OCI-LY7 (cell line): ENCODE data around the gene NFX1. TPM values are rescaled to one million over a fixed set of nuclear protein-coding genes. Genes with fewer than 3 reads are reported as not detected.

Source experiments
- BruUV-seq: library from RNA; stranded (reverse); fragments of 400-500 nt; replicated peaks from 2 replicates; lab custom pipeline; 2021; lab: Mats Ljungman, UMichigan
- CTCF ChIA-PET: fragments of 300-600 bp; sonication (Branson Sonifier 250); formaldehyde crosslinking; loops from one replicate; lab custom pipeline; 2022; ENCODE audit warnings: antibody characterized with exemption; ENCODE audit not compliant: unreplicated experiment; lab: Charles Lee
- POLR2A ChIA-PET: fragments of 300-600 bp; sonication (Branson Sonifier 250); formaldehyde crosslinking; loops from one replicate; lab custom pipeline; 2022; ENCODE audit warnings: antibody characterized with exemption; lab: Charles Lee
- DNase-seq: peaks from one replicate; pipeline ENCODE4 v3.0.0-alpha.2; 2015; ENCODE audit warnings: low spot score
- H2AFZ ChIP-seq: fragments of 200-600 bp; sonication (generic), shearing (Covaris generic); 2 replicates; pipeline ENCODE4 v1.6.1; 2014; ENCODE audit warnings: mild to moderate bottlenecking, antibody characterized with exemption, low read length, moderate library complexity
- H3K27ac ChIP-seq: fragments of 200-600 bp; sonication (generic); 2 replicates; pipeline ENCODE4 v1.5.1; 2014; ENCODE audit warnings: mixed run types, low read depth, mild to moderate bottlenecking, moderate library complexity, low read length, inconsistent platforms; ENCODE audit not compliant: poor library complexity, severe bottlenecking
- H3K36me3 ChIP-seq: fragments of 200-600 bp; sonication (generic); 2 replicates; pipeline ENCODE4 v1.6.1; 2014; ENCODE audit warnings: mild to moderate bottlenecking, antibody characterized with exemption, low read length, moderate library complexity, mixed read lengths; ENCODE audit not compliant: insufficient read depth
- H3K4me1 ChIP-seq: fragments of 200-600 bp; sonication (generic); 2 replicates; pipeline ENCODE4 v1.5.1; 2014; ENCODE audit warnings: mild to moderate bottlenecking, low read length; ENCODE audit not compliant: insufficient read depth, poor library complexity, severe bottlenecking
- H3K4me2 ChIP-seq: fragments of 200-600 bp; sonication (generic); 2 replicates; pipeline ENCODE4 v1.6.1; 2014; ENCODE audit warnings: mild to moderate bottlenecking, low read length
- H3K4me3 ChIP-seq: fragments of 200-600 bp; sonication (generic); 2 replicates; pipeline ENCODE4 v1.5.1; 2014; ENCODE audit warnings: mild to moderate bottlenecking, low read depth, low read length; ENCODE audit not compliant: poor library complexity, severe bottlenecking
- H3K79me2 ChIP-seq: fragments of 200-600 bp; sonication (generic); 2 replicates; pipeline ENCODE4 v1.6.1; 2016; ENCODE audit warnings: low read depth, mild to moderate bottlenecking, low read length, moderate library complexity, mixed read lengths; ENCODE audit not compliant: insufficient read depth
- H3K9me2 ChIP-seq: fragments of 200-600 bp; sonication (generic); 2 replicates; pipeline ENCODE4 v1.6.1; 2016; ENCODE audit warnings: mild to moderate bottlenecking, low read length, mixed read lengths; ENCODE audit not compliant: insufficient read depth
- H3K9me3 ChIP-seq: fragments of 200-600 bp; sonication (generic); 2 replicates; pipeline ENCODE4 v1.6.1; 2014; ENCODE audit warnings: mild to moderate bottlenecking, mixed run types, low read length, mixed read lengths
- H4K20me1 ChIP-seq: fragments of 200-600 bp; sonication (generic); 2 replicates; pipeline ENCODE4 v1.6.1; 2014; ENCODE audit warnings: mild to moderate bottlenecking, antibody characterized with exemption, low read length, moderate library complexity, mixed read lengths; ENCODE audit not compliant: insufficient read depth
- CTCF ChIP-seq: fragments of 200-600 bp; sonication (generic); conservative IDR thresholded peaks from 2 replicates; pipeline ENCODE4 v1.5.1; 2014; ENCODE audit warnings: mild to moderate bottlenecking, antibody characterized with exemption, low read length, moderate library complexity, mixed read lengths
- EZH2phosphoT487 ChIP-seq: fragments of 200-600 bp; sonication (generic); IDR thresholded peaks from 2 replicates; pipeline ENCODE4 v1.6.1; 2018; ENCODE audit warnings: low read depth, borderline replicate concordance, mild to moderate bottlenecking, mixed run types, antibody characterized with exemption, low read length, moderate library complexity, mixed read lengths
- intact Hi-C: fragments of 100-400 bp; cut with micrococcal nuclease; formaldehyde crosslinking; loops from one replicate; pipeline ENCODE4 v1.10.0; 2022; ENCODE audit not compliant: unreplicated experiment
- total RNA-seq, 2 experiments: library from RNA; depleted of rRNA in 1 of 2; stranded (reverse); fragments of >200 nt in 1 of 2; shearing (Covaris generic) in 1 of 2; gene quantifications; 2 replicates each; pipeline ENCODE4 v1.2.3, GENCODE V29; 2014 to 2022

Gene NFX1
- total RNA-seq, 2 experiments from 2014 or later = 32.3 to 58.3 TPM

- no peak overlapping the region for H3K4me3 ChIP-seq
- no peak overlapping the region for H3K4me2 ChIP-seq
- no TSS peak for BruUV-seq
- H3K4me1 ChIP-seq = no peaks in the 10 kb centered on the region
- no peaks in the 10 kb centered on the region for H3K9me2 ChIP-seq
- no peaks in the 10 kb centered on the region for H3K36me3 ChIP-seq
- intact Hi-C loops = no loop called here
- TF ChIP-seq EZH2phosphoT487 = no peak
- TF ChIP-seq CTCF = no peak
- no peak overlapping the region for H2AFZ ChIP-seq
- H4K20me1 ChIP-seq = no peaks in the 10 kb centered on the region
- CTCF ChIA-PET = no interaction called here
- POLR2A ChIA-PET = no interaction called here
- no peaks in the 10 kb centered on the region for H3K79me2 ChIP-seq
- no peak for DNase-seq
- no peaks in the 10 kb centered on the region for H3K9me3 ChIP-seq
- H3K27ac ChIP-seq = no peak overlapping the region
These were observed 89.5 kb downstream of the NFX1 start for GRCh38 chr9:33379666-33380389.

- Histone ChIP-seq H3K4me2 (no peak overlapping the region), H3K4me1 (no peaks in the 10 kb centered on the region), H3K9me3 (no peaks in the 10 kb centered on the region), H3K27ac (no peak overlapping the region), H2AFZ (no peak overlapping the region), H3K9me2 (no peaks in the 10 kb centered on the region), H3K36me3 (no peaks in the 10 kb centered on the region), H3K79me2 (no peaks in the 10 kb centered on the region), H3K4me3 (no peak overlapping the region), H4K20me1 (no peaks in the 10 kb centered on the region)
- DNase-seq = no peak
- intact Hi-C loops = no loop called here
- BruUV-seq = no TSS peak
- ChIA-PET POLR2A (interaction anchor here (0.6 kb wide), 1 partner anchor 308 kb away, joined by 4 read pairs; no protein-coding TSS in a partner anchor), CTCF (no interaction called here)
- TF ChIP-seq CTCF = no peak
- TF ChIP-seq EZH2phosphoT487 = no peak
These were observed 90.2 kb downstream of the NFX1 start for GRCh38 chr9:33380390-33381094.
